Measurements from ENCODE around the gene PLCXD3. TPM values are rescaled to one million over a fixed set of nuclear protein-coding genes. Genes with fewer than 3 reads are reported as not detected.

PLCXD3 gene
- total RNA-seq, 1 experiment from 2014 or later: 0.04 TPM

DNA sequence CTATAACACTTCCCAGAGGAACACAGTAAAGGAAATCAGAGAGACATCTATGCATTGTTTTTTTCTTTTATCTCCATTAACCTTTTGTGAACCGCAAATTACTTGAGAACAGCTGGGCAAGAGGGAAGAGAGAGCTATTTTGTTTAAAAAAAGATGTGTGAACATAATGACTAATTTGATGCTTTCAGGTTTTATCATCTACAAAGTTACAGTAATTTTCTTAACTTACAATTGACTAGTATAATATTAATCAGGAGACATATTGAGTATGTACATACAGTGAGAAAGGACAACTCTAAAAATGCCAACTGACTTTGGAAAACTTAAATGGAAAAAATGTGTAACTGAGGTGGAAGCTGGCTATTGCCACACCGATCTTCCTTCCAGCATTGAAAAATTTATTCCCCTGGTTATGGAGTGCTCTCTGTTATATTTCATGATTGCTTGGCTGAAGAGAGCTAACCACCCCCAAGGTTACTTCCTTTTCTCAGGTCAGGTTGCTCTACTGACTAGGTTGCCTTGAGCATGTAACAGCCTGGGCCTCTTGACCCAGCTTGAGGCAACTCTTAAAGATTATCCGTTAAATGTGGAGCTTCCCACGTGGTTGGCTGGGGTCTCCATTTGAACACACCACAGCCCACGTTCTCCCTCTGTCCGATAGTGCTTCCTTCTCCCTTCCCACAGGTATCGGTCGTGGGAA, 234.4 kb downstream of the PLCXD3 start:
- CTCF ChIA-PET: no interaction called here
- POLR2A ChIA-PET: no interaction called here
- TF ChIP-seq, protein P1, sequence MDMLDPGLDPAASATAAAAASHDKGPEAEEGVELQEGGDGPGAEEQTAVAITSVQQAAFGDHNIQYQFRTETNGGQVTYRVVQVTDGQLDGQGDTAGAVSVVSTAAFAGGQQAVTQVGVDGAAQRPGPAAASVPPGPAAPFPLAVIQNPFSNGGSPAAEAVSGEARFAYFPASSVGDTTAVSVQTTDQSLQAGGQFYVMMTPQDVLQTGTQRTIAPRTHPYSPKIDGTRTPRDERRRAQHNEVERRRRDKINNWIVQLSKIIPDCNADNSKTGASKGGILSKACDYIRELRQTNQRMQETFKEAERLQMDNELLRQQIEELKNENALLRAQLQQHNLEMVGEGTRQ (CRISPR knock-in tag; IDR thresholded peaks at IDR 0.05): no peak
- TF ChIP-seq, protein P2, sequence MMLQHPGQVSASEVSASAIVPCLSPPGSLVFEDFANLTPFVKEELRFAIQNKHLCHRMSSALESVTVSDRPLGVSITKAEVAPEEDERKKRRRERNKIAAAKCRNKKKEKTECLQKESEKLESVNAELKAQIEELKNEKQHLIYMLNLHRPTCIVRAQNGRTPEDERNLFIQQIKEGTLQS (CRISPR knock-in tag; conservative IDR thresholded peaks at IDR 0.05): no peak
- TF ChIP-seq, protein P3, sequence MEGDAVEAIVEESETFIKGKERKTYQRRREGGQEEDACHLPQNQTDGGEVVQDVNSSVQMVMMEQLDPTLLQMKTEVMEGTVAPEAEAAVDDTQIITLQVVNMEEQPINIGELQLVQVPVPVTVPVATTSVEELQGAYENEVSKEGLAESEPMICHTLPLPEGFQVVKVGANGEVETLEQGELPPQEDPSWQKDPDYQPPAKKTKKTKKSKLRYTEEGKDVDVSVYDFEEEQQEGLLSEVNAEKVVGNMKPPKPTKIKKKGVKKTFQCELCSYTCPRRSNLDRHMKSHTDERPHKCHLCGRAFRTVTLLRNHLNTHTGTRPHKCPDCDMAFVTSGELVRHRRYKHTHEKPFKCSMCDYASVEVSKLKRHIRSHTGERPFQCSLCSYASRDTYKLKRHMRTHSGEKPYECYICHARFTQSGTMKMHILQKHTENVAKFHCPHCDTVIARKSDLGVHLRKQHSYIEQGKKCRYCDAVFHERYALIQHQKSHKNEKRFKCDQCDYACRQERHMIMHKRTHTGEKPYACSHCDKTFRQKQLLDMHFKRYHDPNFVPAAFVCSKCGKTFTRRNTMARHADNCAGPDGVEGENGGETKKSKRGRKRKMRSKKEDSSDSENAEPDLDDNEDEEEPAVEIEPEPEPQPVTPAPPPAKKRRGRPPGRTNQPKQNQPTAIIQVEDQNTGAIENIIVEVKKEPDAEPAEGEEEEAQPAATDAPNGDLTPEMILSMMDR (IDR thresholded peaks at IDR 0.05): no peak
- TF ChIP-seq ZNF396 (CRISPR knock-in tag; IDR thresholded peaks at IDR 0.05; ENCODE audit: borderline replicate concordance) (no peak), SP1 (CRISPR knock-in tag; conservative IDR thresholded peaks at IDR 0.05) (no peak), ETV6 (CRISPR knock-in tag; IDR thresholded peaks at IDR 0.05) (no peak), ESRRA (CRISPR knock-in tag; IDR thresholded peaks at IDR 0.05; ENCODE audit: borderline replicate concordance) (no peak), NR2C2 (CRISPR knock-in tag; IDR thresholded peaks at IDR 0.05) (no peak), OVOL2 (CRISPR knock-in tag; IDR thresholded peaks at IDR 0.05; ENCODE audit: borderline replicate concordance) (no peak), JAZF1 (CRISPR knock-in tag; IDR thresholded peaks at IDR 0.05) (no peak)
- TF ChIP-seq, protein P4, sequence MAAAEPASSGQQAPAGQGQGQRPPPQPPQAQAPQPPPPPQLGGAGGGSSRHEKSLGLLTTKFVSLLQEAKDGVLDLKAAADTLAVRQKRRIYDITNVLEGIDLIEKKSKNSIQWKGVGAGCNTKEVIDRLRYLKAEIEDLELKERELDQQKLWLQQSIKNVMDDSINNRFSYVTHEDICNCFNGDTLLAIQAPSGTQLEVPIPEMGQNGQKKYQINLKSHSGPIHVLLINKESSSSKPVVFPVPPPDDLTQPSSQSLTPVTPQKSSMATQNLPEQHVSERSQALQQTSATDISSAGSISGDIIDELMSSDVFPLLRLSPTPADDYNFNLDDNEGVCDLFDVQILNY (CRISPR knock-in tag; IDR thresholded peaks at IDR 0.05): no peak
- TF ChIP-seq, protein P5, sequence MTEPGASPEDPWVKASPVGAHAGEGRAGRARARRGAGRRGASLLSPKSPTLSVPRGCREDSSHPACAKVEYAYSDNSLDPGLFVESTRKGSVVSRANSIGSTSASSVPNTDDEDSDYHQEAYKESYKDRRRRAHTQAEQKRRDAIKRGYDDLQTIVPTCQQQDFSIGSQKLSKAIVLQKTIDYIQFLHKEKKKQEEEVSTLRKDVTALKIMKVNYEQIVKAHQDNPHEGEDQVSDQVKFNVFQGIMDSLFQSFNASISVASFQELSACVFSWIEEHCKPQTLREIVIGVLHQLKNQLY (CRISPR knock-in tag; IDR thresholded peaks at IDR 0.05): no peak
- TF ChIP-seq, protein P6, sequence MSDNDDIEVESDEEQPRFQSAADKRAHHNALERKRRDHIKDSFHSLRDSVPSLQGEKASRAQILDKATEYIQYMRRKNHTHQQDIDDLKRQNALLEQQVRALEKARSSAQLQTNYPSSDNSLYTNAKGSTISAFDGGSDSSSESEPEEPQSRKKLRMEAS (CRISPR knock-in tag; IDR thresholded peaks at IDR 0.05): no peak
- TF ChIP-seq, protein P7, sequence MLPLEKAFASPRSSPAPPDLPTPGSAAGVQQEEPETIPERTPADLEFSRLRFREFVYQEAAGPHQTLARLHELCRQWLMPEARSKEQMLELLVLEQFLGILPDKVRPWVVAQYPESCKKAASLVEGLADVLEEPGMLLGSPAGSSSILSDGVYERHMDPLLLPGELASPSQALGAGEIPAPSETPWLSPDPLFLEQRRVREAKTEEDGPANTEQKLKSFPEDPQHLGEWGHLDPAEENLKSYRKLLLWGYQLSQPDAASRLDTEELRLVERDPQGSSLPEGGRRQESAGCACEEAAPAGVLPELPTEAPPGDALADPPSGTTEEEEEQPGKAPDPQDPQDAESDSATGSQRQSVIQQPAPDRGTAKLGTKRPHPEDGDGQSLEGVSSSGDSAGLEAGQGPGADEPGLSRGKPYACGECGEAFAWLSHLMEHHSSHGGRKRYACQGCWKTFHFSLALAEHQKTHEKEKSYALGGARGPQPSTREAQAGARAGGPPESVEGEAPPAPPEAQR (CRISPR knock-in tag; IDR thresholded peaks at IDR 0.05): no peak
- TF ChIP-seq, protein P8, sequence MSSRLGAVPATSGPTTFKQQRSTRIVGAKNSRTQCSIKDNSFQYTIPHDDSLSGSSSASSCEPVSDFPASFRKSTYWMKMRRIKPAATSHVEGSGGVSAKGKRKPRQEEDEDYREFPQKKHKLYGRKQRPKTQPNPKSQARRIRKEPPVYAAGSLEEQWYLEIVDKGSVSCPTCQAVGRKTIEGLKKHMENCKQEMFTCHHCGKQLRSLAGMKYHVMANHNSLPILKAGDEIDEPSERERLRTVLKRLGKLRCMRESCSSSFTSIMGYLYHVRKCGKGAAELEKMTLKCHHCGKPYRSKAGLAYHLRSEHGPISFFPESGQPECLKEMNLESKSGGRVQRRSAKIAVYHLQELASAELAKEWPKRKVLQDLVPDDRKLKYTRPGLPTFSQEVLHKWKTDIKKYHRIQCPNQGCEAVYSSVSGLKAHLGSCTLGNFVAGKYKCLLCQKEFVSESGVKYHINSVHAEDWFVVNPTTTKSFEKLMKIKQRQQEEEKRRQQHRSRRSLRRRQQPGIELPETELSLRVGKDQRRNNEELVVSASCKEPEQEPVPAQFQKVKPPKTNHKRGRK (CRISPR knock-in tag; IDR thresholded peaks at IDR 0.05; ENCODE audit: borderline replicate concordance): no peak
- H3K4me3 Mint-ChIP-seq: no peak overlapping the region
- ATAC-seq: no peak
- no peaks in the 10 kb centered on the region for H3K9me3 Mint-ChIP-seq
- no peak overlapping the region for H3K27ac Mint-ChIP-seq
- no peaks in the 10 kb centered on the region for H3K4me1 Mint-ChIP-seq
- no peaks in the 10 kb centered on the region for H3K27me3 Mint-ChIP-seq (ENCODE audit: low read depth)
- no peaks in the 10 kb centered on the region for H3K36me3 Mint-ChIP-seq
- no peak for DNase-seq (ENCODE audit: low spot score)

Measured in WTC11 (cell line).